NCI-H2196 (cell line): ENCODE results near the gene ALDH1A1.

Experiments used
- DNase-seq: peaks from one replicate; lab custom pipeline; 2025; ENCODE audit not compliant: unreplicated experiment; lab: John Stamatoyannopoulos, UW

ALDH1A1 gene

DNA sequence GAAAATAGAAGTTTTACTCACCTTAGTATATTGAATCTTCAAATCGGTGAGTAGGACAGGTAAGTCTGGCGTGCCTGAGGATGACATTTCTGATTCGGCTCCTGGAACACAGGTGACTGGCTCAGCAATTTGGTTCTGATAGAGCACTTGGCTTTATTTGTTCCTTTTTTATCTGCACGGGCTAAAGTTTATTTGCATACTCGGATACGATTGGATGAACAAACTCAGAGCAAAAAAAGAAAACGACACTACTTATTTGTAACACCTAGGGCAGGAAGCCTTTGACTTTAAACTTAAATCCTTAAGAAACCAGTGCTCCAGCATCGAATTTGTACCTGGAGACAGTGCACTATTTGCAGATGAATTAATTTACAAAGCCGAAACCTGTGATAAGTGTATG is at the start of gene ALDH1A1:
ALDH1A1 (minus strand) TSS at position 140 of the 400 bp plus-strand sequence; CDS start at position 87, 53 bp downstream.
- DNase-seq = no peak

DNA sequence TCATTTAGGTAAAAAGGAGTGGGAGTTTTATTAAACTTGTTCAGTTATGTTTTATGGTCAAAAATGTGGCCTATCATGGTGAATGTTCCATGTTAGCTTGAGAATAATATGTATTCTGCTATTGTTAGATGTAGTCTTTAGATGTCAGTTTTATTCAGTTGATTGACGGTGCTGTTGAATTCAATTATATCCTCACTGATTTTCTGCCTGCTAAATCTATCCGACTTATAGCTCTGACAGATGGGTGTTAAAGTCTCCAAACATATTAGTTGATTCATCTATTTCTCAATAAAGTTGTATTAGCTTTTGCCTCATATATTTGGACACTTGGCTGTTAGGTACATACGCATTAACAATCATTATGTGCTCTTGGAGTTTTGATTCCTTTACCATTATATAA is 49.0 kb upstream of the ALDH1A1 start:
- DNase-seq = no peak

DNA sequence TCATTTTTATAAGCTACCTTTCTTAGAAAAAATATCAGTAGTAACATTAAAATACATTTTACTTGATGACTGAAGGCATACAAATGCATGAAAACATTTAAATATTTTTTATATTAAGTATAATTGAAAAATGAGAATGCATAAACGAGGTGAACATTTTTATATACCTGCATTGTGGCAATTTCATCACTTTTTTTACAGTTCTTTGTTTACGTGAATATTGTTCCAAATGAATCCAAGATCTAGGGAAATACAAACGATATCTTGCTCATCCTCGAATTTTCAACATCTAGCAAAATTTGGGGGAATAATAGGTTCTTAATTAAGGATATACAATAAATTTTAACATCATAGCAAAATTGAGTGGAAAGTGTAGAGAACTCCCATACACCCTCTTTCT is 45.5 kb upstream of the ALDH1A1 start:
- no peak for DNase-seq

DNA sequence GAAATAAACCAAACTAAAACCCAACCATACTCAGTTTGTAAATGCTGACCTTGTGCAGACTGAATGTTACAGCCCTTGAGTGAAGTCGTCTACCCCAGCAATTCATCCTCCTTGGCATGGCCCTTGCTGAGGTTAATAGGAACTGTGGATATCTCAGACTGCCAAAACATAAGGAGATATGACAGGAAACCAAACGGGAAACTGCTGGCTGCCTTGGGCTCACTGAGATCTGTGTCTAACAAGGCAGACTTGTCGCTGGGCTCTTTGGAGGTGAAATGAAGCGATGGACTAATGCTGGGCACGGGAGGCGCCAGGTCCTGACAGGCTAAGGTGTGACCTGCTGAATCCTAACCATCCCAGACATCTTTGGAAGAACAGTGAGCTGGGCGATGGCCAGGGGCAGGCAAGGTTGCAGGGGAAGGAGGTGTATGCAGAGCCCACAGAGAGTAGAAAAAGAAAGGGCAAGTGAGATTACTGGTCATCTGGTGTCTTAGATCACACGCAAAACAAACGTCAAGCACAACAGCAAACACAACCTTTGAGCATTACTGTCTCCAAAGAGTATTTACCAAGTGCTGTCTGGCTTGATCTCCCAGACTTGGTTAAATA is 44.6 kb upstream of the ALDH1A1 start:
- DNase-seq = no peak

DNA sequence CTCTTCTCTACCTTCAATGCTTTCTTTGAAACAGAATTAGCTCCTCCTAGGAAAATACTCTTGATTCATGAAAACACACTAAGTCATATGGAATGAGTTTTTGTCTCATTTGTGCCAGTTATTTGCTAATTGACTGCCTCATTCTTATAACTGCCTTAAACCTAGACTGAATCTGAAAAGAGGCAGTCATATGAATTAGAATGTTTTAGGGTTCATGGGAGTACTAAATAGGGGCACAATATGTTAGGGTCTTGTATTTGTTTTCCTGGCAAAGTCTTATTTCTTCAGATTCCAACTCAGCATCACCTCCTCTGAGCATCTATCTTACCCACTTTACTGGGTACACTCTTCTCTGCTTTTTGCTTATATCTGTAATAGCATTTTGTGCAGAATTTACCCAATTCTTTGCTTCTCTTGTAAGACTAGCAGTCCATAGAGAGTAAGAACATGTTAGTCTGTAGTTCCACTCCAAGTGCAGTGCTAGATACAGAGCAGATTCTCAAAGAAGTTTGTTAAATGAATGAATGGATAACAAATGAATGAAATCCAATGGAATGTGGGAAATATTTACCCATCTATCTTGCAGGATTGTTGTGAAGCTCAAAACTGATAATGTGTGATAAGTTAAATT is 43.9 kb upstream of the ALDH1A1 start:
- no peak for DNase-seq

DNA sequence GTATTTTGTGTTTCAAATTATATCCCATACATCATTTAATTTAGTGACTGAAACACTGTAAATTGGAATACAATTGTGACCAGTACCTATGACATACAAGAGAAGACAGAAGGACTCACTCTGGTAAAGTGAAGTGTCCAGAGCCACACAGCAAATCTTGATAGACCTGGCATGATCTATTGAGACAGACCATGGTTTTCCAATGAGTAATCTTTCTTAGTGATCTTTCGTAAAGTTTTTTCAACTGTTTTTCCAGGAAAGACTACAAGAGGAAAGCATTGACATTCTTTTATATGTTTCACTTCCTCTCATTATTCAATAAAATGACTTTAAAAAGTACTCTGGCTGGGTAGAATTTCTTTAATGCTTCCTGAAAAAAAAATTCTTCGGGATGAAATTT is 43.3 kb upstream of the ALDH1A1 start:
- DNase-seq = no peak

DNA sequence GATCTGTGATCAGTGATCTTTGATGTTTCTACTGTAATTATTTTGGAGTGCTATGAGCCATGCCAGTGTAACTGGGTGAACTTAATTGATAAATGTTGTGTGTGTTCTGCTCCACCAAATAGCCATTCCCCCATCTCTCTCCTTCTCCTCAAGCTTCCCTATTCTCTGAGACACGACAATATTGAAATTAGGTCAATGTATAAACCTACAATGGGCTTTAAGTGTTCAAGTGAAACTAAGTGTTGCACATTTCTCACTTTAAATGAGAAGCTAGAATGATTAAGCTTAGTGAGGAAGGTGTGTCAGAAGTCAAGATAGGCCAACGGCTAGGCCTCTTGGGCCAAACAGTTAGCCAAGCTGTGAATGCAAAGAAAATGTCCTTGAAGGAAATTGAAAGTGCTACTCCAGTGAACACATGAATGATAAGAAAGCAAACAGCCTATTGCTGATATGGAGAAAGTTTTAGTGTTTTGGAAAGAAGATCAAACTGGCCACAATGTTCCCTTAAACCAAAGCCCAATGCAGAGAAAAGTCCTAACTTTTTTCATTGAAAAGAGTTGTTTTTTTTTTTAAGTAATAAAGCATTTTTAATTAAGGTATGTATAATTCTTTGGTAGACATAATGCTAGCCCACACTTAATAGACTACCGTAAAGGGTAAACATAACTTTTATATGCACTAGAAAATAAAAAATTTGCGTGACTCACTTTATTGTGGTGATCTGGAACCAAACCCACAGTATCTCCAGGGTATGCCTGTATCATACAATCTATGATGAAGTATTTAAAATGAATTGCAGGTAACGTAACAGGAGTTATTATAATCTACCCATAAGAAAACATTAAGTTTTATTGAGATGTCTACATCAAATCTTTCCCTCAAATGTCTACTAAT is 42.5 kb upstream of the ALDH1A1 start:
- no peak for DNase-seq

DNA sequence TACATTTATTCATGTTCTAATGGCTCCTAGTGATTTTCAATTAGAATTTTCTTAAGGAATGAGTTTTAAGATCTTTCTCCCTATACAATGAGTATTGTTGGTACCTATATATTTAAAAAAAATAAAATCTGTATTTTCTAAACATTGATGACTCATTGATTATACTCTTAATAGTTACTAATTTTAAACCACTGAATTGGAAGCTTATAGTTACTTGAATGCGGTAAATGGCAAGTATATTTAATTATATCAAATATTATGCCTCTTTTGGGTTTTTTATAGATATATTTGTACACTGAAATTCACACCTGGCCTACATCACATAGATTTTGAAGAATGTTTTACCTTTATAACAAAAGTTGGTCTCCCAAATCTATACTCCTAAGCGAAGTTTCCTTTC is 38.9 kb upstream of the ALDH1A1 start:
- DNase-seq = no peak

DNA sequence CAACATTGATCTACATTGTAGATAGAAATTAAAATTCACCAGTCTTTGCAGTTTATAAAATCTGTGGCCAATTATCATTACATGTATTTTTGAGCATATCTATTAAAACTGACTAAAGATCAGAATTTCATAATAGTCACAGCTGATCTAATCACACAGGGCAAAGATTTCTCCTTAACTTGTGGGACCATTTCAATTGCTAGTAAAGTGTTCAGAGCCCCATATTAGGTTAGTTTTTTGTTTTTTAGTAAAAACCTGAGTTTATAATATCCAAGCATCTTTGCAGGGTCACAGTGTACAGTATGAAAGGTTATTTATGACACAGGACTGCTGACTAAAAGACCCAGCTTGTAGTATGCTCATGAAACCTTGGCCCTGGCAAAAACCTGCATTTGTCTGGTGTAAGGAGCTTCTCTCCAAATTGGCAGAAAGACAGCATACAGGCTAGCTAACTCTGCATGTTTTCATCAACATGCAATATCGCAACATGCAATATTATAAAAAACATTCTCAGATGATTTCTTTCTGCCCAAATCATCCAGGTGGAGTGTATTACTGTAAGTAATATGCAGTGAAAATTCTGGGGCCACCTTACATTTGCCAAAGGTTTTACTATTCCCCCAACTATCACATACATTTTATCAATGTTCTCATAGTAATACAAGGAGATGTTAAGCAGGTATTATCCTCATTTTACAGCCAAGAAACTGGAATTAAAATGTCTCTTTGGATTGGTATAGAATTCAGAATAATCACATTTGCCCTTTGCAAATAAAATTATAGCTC is 37.7 kb upstream of the ALDH1A1 start:
- DNase-seq = no peak

DNA sequence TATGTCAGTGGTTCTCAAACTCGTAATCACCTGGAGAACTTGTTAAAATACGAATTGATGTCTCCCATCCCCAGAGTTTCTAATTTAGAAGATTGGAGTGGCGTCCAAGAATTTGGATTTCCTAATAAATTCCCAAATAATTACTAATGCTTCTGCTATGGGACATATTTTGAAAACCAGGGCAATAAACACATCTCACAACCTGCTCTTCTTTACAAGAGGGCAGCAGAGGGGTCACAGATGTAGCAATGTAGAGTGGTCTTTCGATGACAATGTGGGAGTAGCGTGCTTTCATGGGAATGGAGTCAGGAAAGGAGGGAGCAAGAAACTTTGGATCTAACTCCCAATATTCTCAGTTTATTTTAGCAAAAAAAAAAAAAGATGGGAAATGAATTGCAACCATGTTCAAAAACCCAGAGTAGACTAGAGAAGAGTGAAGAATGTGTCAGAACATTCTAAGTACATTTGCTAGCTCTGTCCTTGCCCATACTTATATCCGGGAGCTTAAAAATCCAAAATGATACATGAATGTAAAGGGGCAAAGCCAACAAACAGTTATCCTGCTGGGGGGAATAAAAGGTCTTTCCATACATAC is 33.8 kb upstream of the ALDH1A1 start:
- DNase-seq = no peak

DNA sequence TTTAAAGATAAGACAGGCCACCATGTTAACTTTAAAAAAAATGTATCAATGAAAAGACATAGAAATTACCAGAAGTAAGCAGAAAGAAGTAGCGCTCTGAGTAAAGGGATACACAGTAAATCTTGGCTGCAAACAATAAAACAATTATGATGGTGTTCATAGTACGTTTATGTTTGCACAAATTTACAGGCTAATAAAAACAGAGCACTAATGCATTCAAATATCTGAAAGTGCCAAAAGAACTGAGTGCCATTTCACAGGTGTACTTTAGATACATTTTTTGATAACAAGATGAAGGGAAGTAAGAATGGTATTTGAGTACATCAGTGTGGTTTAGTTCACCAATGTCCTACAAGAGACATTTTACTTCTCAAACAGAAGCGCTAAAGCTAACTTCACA is 32.9 kb upstream of the ALDH1A1 start:
- no peak for DNase-seq

DNA sequence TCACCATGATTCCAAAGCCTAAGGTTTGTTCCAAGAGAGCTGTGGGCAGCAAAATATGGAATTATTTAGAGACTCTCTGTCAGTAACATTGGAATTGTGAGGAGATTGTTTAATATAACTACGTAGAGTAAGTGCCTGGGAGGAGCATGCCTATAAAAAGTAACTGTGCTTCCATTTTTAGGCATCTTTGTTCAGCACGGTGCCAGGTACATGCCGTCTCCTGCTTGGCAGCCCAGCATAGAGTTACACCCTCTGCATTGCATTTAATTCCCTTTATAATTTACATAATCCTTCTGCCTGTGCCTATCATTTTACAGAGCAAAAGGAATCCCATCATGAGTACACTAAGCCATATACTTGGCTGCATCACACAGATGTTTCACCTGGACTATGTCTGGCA is 32.1 kb upstream of the ALDH1A1 start:
- DNase-seq = no peak

DNA sequence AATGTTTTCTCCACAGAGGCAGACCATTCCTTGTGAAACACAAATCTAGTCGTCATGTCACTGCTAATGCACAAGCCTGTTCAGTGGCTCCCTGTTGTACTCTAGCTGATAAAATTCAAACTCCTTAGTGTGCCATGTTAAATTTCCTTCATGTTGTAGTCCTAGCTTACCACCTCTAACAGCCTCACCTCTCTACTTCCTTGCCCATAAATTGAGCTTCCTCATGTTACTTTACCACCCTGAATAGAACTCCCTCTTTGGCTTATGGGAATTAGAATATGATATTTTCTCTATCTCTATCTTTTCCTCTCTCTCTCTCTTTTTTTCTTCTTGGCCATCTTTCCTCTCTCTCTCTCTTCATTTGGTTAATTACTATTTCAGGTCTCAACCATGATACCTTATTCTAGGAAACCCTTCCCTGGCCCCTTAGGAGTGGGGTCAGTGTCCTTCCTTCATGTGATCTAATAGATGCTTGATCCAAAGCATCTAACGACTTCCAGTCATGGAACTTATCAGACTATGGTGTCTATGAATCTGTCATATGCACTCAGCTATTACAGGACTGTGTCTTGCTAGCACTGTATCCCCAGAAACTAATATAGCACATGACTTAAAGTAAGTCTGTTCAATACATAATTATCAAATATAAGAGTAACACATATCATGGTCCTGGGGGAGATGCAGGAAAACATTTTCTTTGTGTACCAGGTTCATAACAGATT is 31.5 kb upstream of the ALDH1A1 start:
- no peak for DNase-seq

DNA sequence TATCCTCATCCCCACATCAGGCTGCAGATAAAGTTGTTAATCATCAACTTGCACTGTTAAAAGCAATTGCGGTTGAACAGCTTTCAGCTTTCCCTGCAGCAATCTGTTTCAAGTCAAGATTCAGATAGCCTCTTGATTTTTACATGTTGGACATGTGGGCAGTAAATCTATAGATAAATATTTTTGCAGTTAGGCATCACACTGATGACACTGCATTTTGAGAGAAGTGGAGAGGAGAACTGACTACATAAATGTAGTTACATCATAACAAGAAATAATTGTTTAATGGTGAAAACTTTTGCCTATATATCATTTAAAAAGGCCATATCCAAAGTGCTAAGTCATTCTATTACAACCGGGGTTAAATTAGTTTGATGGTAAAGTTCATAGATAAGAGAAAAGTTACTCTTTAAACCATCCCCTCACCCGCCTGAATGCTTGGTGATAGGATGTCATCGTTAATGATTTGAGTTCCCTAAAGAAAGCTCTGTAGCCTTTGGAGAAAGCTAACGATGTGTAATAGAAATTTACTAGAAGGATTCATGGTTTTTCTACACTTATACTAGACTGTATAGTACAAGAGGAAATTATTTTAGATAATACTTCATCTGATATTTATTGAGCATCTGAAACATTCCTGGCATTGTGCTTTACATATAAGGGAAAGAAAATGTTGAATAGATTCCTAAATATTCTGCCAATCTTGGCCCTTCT is 30.8 kb upstream of the ALDH1A1 start:
- no peak for DNase-seq

DNA sequence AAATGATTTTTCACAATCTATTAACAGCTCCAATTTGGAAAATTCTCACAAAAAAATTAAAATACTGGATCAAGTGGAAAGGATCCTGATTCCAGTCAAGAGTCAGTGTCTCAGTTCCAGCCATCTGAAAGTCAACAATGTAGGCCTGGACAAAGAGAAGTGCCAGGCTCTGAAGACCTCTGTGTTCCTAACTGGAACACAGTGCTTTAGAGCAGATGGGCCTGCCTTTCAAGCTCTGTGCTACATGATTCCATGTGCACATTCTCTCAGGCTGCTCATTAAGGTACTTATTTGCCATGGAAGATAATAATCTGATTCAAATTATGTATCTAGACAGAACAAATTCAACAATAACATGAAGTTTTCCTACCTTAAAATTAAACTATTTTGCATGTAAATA is 30.2 kb upstream of the ALDH1A1 start:
- DNase-seq = no peak

DNA sequence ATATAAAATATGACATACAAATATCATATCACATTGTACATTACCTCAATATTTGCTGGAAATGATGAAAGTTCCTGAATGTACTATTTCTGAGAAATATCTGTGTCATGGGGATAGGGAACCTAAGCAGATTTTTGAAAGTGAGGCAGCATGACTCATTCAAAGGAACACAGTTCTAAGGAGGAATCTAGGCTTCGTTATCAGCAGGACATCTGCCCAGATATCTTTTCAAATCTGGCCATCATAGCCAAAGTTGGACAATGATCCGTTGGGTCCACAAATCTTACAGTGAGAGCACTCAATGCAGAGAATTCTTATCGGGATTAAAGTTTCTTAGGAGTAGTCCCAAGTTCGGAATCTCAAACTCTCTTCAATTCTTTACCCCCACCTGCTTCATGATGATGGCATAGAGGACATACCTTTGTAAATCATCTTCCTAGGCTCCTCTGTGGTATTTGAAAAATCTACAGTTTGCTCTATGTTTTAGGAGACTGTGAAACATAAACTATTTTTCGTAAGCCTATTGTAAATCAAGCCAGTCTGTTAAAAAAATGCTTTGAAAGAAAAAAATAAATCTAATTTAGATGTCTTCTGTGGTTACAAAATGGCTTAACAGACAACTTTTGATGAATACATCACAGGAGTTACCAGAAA is 29.4 kb upstream of the ALDH1A1 start:
- no peak for DNase-seq

DNA sequence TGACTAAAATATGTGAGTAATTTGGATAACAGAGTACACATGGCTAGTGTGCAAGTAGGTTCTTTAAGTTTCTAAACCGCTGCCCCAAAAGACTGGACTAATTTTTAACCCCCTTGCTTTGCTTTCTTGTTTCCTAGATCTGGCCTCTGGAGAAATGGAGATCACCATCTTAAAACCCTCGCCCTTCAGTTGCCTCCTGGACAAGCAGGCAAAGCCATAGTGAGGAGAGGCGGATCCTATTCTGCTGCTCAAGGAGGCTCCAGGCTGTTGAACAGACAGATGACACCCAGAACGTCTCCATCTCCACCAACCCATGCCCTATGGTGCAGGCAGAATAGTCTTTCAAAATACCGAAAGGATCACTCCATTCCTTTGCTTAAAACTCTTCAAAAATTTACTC is 28.6 kb upstream of the ALDH1A1 start:
- DNase-seq = no peak

DNA sequence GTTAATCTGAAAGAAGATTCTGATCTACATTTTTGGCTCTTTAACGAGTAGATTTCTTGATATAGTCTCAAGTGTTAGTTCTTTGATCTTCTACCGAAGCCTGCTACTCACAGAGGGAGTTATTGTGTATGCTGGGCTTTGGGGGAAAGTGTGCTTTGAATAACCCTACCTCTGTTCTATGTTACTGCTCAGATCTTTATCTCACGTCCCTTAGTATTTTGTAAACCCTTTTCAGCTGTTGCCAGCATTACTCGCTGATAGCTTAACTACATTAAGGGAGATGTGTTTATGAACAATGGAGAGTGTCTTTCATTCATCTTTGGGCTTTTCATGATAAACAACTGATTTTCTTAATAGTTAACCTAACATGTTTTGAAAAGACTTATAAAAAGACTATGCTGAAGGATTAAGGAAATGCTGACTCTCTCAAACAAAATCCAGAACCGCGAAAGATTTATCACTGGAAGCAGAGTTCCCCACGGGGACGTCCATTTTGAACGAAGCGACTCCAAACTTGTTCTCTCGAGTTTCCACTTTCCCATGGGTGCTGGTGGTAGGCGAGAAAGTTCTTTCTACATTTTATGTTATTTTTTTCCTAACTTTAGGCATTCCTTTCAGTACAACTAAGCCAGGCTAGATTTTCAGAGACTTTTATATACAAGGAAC is 27.9 kb upstream of the ALDH1A1 start:
- no peak for DNase-seq

DNA sequence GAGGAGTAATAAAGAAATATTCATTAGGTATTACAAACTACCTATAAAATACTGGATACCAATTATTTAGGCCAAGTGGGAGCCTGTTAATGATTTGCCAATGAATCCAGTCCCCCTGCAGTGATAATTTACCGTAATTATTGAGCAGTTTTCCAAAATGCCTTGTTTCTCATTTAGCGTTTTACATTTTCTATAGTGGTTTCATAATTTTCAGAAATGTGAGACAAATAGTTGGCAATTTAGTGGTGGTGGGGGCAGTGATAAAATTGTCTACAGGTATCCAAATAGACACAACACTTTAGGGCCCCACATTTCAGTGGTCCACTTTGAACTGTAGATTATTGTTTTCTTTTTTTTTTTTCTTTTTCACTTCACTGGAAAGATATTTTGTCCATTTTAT is 27.3 kb upstream of the ALDH1A1 start:
- no peak for DNase-seq
